Mucosa of stomach (tissue), 1 donor: Measurements from ENCODE around the gene SSX2IP.

Experiments
- H3K27me3 ChIP-seq: one replicate; pipeline ENCODE4 v1.7.0; 2013; ENCODE audit warnings: mild to moderate bottlenecking, low read length; ENCODE audit not compliant: control insufficient read depth, insufficient read depth
- H3K36me3 ChIP-seq: one replicate; pipeline ENCODE4 v1.7.0; 2013; ENCODE audit warnings: low read length; ENCODE audit not compliant: control insufficient read depth, insufficient read depth
- H3K4me1 ChIP-seq: one replicate; pipeline ENCODE4 v1.7.0; 2013; ENCODE audit warnings: mild to moderate bottlenecking, low read length; ENCODE audit not compliant: control insufficient read depth, insufficient read depth
- H3K4me3 ChIP-seq: one replicate; pipeline ENCODE4 v1.7.0; 2013; ENCODE audit warnings: low read length
- H3K9ac ChIP-seq: one replicate; pipeline ENCODE4 v1.7.0; 2013; ENCODE audit warnings: mild to moderate bottlenecking, low read length, moderate library complexity
- H3K9me3 ChIP-seq: one replicate; pipeline ENCODE4 v1.7.0; 2013; ENCODE audit warnings: mild to moderate bottlenecking, low read length, moderate library complexity; ENCODE audit not compliant: control insufficient read depth
- donor health status: Pancreatic carcinoma.

Gene SSX2IP

GRCh38 chr1:84703431-84703830 is 13.2 kb upstream of the SSX2IP start:
- Histone ChIP-seq H3K4me1 (no peaks in the 10 kb centered on the region), H3K36me3 (no peaks in the 10 kb centered on the region)

GRCh38 chr1:84702143-84702542 is 11.9 kb upstream of the SSX2IP start:
- Histone ChIP-seq H3K27me3 (no peaks in the 10 kb centered on the region), H3K9ac (no peak overlapping the region), H3K9me3 (no peaks in the 10 kb centered on the region), H3K4me1 (no peaks in the 10 kb centered on the region), H3K4me3 (no peak overlapping the region), H3K36me3 (no peaks in the 10 kb centered on the region)

More at GRCh38 chr1:84703431-84703830, 13.2 kb upstream of the SSX2IP start:
- H3K9ac ChIP-seq = no peak overlapping the region
- no peak overlapping the region for H3K4me3 ChIP-seq
- no peaks in the 10 kb centered on the region for H3K27me3 ChIP-seq
- no peaks in the 10 kb centered on the region for H3K9me3 ChIP-seq

GRCh38 chr1:84701376-84701775 is 11.1 kb upstream of the SSX2IP start:
- Histone ChIP-seq H3K9me3 (no peaks in the 10 kb centered on the region), H3K4me1 (no peaks in the 10 kb centered on the region), H3K27me3 (no peaks in the 10 kb centered on the region), H3K4me3 (no peak overlapping the region), H3K9ac (no peak overlapping the region), H3K36me3 (no peaks in the 10 kb centered on the region)

GRCh38 chr1:84700070-84700469 is 9.8 kb upstream of the SSX2IP start:
- Histone ChIP-seq H3K4me1 (no peaks in the 10 kb centered on the region), H3K27me3 (no peaks in the 10 kb centered on the region), H3K36me3 (no peaks in the 10 kb centered on the region), H3K9ac (no peak overlapping the region), H3K9me3 (no peaks in the 10 kb centered on the region), H3K4me3 (no peak overlapping the region)

GRCh38 chr1:84698151-84699110 is 8.2 kb upstream of the SSX2IP start:
- no peaks in the 10 kb centered on the region for H3K9me3 ChIP-seq
- H3K9ac ChIP-seq = no peak overlapping the region
- H3K36me3 ChIP-seq = no peaks in the 10 kb centered on the region
- no peaks in the 10 kb centered on the region for H3K4me1 ChIP-seq
- no peaks in the 10 kb centered on the region for H3K27me3 ChIP-seq
- H3K4me3 ChIP-seq = no peak overlapping the region

- H3K36me3 ChIP-seq = no peaks in the 10 kb centered on the region
- no peak overlapping the region for H3K4me3 ChIP-seq
- peaks cover 13% of the 10 kb centered on the region for H3K4me1 ChIP-seq
- H3K9me3 ChIP-seq = no peaks in the 10 kb centered on the region
- no peaks in the 10 kb centered on the region for H3K27me3 ChIP-seq
- no peak overlapping the region for H3K9ac ChIP-seq
Observed at GRCh38 chr1:84693785-84694184, 3.5 kb upstream of the SSX2IP start.

GRCh38 chr1:84693005-84693404 is 2.7 kb upstream of the SSX2IP start:
- H3K9ac ChIP-seq = no peak overlapping the region
- no peaks in the 10 kb centered on the region for H3K9me3 ChIP-seq
- no peaks in the 10 kb centered on the region for H3K36me3 ChIP-seq
- no peak overlapping the region for H3K4me3 ChIP-seq
- no peaks in the 10 kb centered on the region for H3K27me3 ChIP-seq
- peaks cover 13% of the 10 kb centered on the region for H3K4me1 ChIP-seq

- Histone ChIP-seq H3K27me3 (no peaks in the 10 kb centered on the region), H3K9me3 (no peaks in the 10 kb centered on the region), H3K4me3 (no peak overlapping the region), H3K9ac (no peak overlapping the region), H3K36me3 (no peaks in the 10 kb centered on the region), H3K4me1 (peaks cover 13% of the 10 kb centered on the region)
Observed at GRCh38 chr1:84692391-84692790, 2.1 kb upstream of the SSX2IP start.

- H3K9ac ChIP-seq = peak overlapping the region; percentile 87
- peaks cover 13% of the 10 kb centered on the region for H3K4me1 ChIP-seq
- no peaks in the 10 kb centered on the region for H3K36me3 ChIP-seq
- no peaks in the 10 kb centered on the region for H3K27me3 ChIP-seq
- H3K9me3 ChIP-seq = no peaks in the 10 kb centered on the region
- H3K4me3 ChIP-seq = peak overlapping the region; percentile 77
Observed at GRCh38 chr1:84691122-84691783, 992 bp upstream of the SSX2IP start.

- Histone ChIP-seq H3K36me3 (no peaks in the 10 kb centered on the region), H3K9me3 (no peaks in the 10 kb centered on the region), H3K4me1 (peaks cover 13% of the 10 kb centered on the region), H3K9ac (peak overlapping the region; percentile 66), H3K4me3 (peak overlapping the region; percentile 77), H3K27me3 (no peaks in the 10 kb centered on the region)
Observed at GRCh38 chr1:84689514-84690396, 506 bp downstream of the SSX2IP start.

GRCh38 chr1:84688463-84689061 is 1.7 kb downstream of the SSX2IP start:
- Histone ChIP-seq H3K9me3 (no peaks in the 10 kb centered on the region), H3K9ac (no peak overlapping the region), H3K4me3 (no peak overlapping the region)

More at GRCh38 chr1:84688463-84689061, 1.7 kb downstream of the SSX2IP start:
- Histone ChIP-seq H3K36me3 (no peaks in the 10 kb centered on the region), H3K27me3 (no peaks in the 10 kb centered on the region), H3K4me1 (peaks cover 13% of the 10 kb centered on the region)
